H1 (cell line): ENCODE data around the gene NAA60. TPM values are rescaled to one million over a fixed set of nuclear protein-coding genes. Genes with fewer than 3 reads are reported as not detected.

Experiments
- CTCF ChIA-PET: fragments of 300-600 bp; sonication (Branson Sonifier 250); formaldehyde crosslinking; loops from one replicate; lab custom pipeline; 2021; ENCODE audit not compliant: partially characterized antibody; lab: Charles Lee
- POLR2A ChIA-PET: fragments of 300-600 bp; sonication (Branson Sonifier 250); formaldehyde crosslinking; loops from one replicate; lab custom pipeline; 2021; ENCODE audit warnings: inconsistent platforms; ENCODE audit not compliant: partially characterized antibody; lab: Charles Lee
- DNase-seq, 2 experiments: peaks; one replicate each; pipeline versions ENCODE4 v3.0.0 to v3.0.0-alpha.2; 2010 to 2022; ENCODE audit warnings: low spot score in 2 of 2, low read depth in 1 of 2, mixed read lengths in 1 of 2
- FAIRE-seq: peaks from 2 replicates; lab custom pipeline; 2011; peaks lifted over from hg19 to GRCh38; lab: Jason Lieb, UNC
- H2AFZ ChIP-seq: 2 replicates; pipeline ENCODE4 v1.8.1; 2012; ENCODE audit warnings: low read length, inconsistent platforms
- H2AK5ac ChIP-seq: 2 replicates; pipeline ENCODE4 v1.6.1; 2013; ENCODE audit warnings: low read depth, low read length
- H2BK120ac ChIP-seq: replicated peaks from 2 replicates; pipeline ENCODE3; 2013; ENCODE audit warnings: low read depth, low read length, inconsistent platforms
- H2BK12ac ChIP-seq: 2 replicates; pipeline ENCODE4 v1.6.1; 2013; ENCODE audit warnings: low read depth, low read length
- H2BK15ac ChIP-seq: 2 replicates; pipeline ENCODE4 v1.6.1; 2013; ENCODE audit warnings: low read length
- H2BK20ac ChIP-seq: 2 replicates; pipeline ENCODE4 v1.6.1; 2013; ENCODE audit warnings: low read length
- H2BK5ac ChIP-seq: 2 replicates; pipeline ENCODE4 v1.6.1; 2013; ENCODE audit warnings: low read depth, low read length
- H3K14ac ChIP-seq: 2 replicates; pipeline ENCODE4 v1.6.1; 2013; ENCODE audit warnings: inconsistent platforms; ENCODE audit not compliant: insufficient read length
- H3K18ac ChIP-seq: 2 replicates; pipeline ENCODE4 v1.6.1; 2013; ENCODE audit warnings: low read length; ENCODE audit errors: extremely low read depth
- H3K23ac ChIP-seq: 2 replicates; pipeline ENCODE4 v1.6.1; 2013; ENCODE audit warnings: inconsistent platforms; ENCODE audit not compliant: insufficient read length
- H3K23me2 ChIP-seq: 2 replicates; pipeline ENCODE4 v1.6.1; 2013; ENCODE audit warnings: low read depth, low read length
- H3K27ac ChIP-seq: 2 replicates; pipeline ENCODE4 v1.6.1; 2011; ENCODE audit warnings: low read depth, low read length, inconsistent platforms
- H3K27me3 ChIP-seq, 4 experiments: replicated peaks in 1 of 4; 1 replicate in 1 of 4; 2 replicates in 3 of 4; pipeline versions ENCODE4 v1.6.1 to v1.8.1; 2011 to 2013; ENCODE audit warnings: low read length in 3 of 4, mild to moderate bottlenecking in 3 of 4, inconsistent platforms in 2 of 4, mixed read lengths in 2 of 4, moderate library complexity in 1 of 4; ENCODE audit not compliant: control insufficient read depth in 3 of 4, insufficient read depth in 3 of 4; ENCODE audit errors: extremely low read depth in 1 of 4
- H3K36me3 ChIP-seq, 4 experiments: 2 replicates each; pipeline versions ENCODE4 v1.6.1 to v1.8.1; 2011 to 2013; ENCODE audit warnings: mild to moderate bottlenecking in 4 of 4, low read length in 3 of 4, moderate library complexity in 2 of 4, control low read depth in 1 of 4, inconsistent platforms in 1 of 4; ENCODE audit not compliant: insufficient read depth in 4 of 4, control insufficient read depth in 2 of 4
- H3K4ac ChIP-seq: replicated peaks from 2 replicates; pipeline ENCODE3; 2013; ENCODE audit warnings: low read length, low read depth, mixed read lengths, inconsistent platforms; ENCODE audit not compliant: insufficient read length
- H3K4me1 ChIP-seq, 4 experiments: replicated peaks in 1 of 4; 1 replicate in 1 of 4; 2 replicates in 3 of 4; pipeline versions ENCODE4 v1.6.1 to v1.8.1; 2011 to 2013; ENCODE audit warnings: low read length in 3 of 4, inconsistent platforms in 2 of 4, mixed read lengths in 1 of 4; ENCODE audit not compliant: insufficient read depth in 4 of 4, control insufficient read depth in 3 of 4
- H3K4me2 ChIP-seq, 2 experiments: 2 replicates each; pipeline versions ENCODE4 v1.6.1 to v1.8.1; 2011 to 2013; ENCODE audit warnings: low read depth in 2 of 2, low read length in 2 of 2, control low read depth in 1 of 2, inconsistent platforms in 1 of 2, mild to moderate bottlenecking in 1 of 2; ENCODE audit not compliant: insufficient read depth in 1 of 2
- H3K4me3 ChIP-seq, 4 experiments: fragments of 200-600, 300-600 bp in 1 of 4; sonication (generic), shearing (Covaris generic), sonication (Bioruptor Twin) in 1 of 4; 2 replicates each; pipeline versions ENCODE4 v1.5.1 to v1.8.1; 2011 to 2016; ENCODE audit warnings: low read length in 4 of 4, low read depth in 3 of 4, control low read depth in 2 of 4, inconsistent platforms in 2 of 4, mild to moderate bottlenecking in 2 of 4, mixed read lengths in 1 of 4, moderate library complexity in 1 of 4; ENCODE audit not compliant: insufficient read depth in 2 of 4; ENCODE audit errors: extremely low read depth in 1 of 4
- H3K56ac ChIP-seq: replicated peaks from 2 replicates; pipeline ENCODE3; 2013; ENCODE audit warnings: low read depth, mild to moderate bottlenecking, mixed read lengths, low read length, inconsistent platforms; ENCODE audit not compliant: insufficient read length
- H3K79me1 ChIP-seq: 2 replicates; pipeline ENCODE4 v1.6.1; 2013; ENCODE audit warnings: low read depth, low read length, control low read depth
- H3K79me2 ChIP-seq, 2 experiments: 2 replicates each; pipeline versions ENCODE4 v1.6.1 to v1.8.1; 2012 to 2013; ENCODE audit warnings: low read length in 2 of 2, mild to moderate bottlenecking in 2 of 2, inconsistent platforms in 1 of 2; ENCODE audit not compliant: insufficient read depth in 2 of 2, control insufficient read depth in 1 of 2
- H3K9ac ChIP-seq, 4 experiments: replicated peaks in 1 of 4; 1 replicate in 1 of 4; 2 replicates in 3 of 4; pipeline versions ENCODE4 v1.6.1 to v1.8.1; 2011 to 2013; ENCODE audit warnings: low read depth in 3 of 4, low read length in 3 of 4, control low read depth in 2 of 4, mild to moderate bottlenecking in 2 of 4, moderate library complexity in 2 of 4, inconsistent platforms in 1 of 4; ENCODE audit errors: extremely low read depth in 1 of 4
- H3K9me3 ChIP-seq, 2 experiments: 2 replicates each; pipeline versions ENCODE4 v1.6.1 to v1.8.1; 2012 to 2013; ENCODE audit warnings: mild to moderate bottlenecking in 2 of 2, moderate library complexity in 2 of 2, control low read depth in 1 of 2, inconsistent platforms in 1 of 2, low read depth in 1 of 2, low read length in 1 of 2, mixed read lengths in 1 of 2; ENCODE audit not compliant: insufficient read depth in 2 of 2
- H4K20me1 ChIP-seq, 2 experiments: replicated peaks in 1 of 2; 2 replicates each; pipeline versions ENCODE3 to v1.8.1; 2011 to 2013; ENCODE audit warnings: inconsistent platforms in 2 of 2, low read length in 2 of 2, mild to moderate bottlenecking in 1 of 2; ENCODE audit not compliant: insufficient read depth in 2 of 2, control insufficient read depth in 1 of 2
- H4K5ac ChIP-seq: 2 replicates; pipeline ENCODE4 v1.6.1; 2013; ENCODE audit warnings: low read length, low read depth, mixed read lengths, inconsistent platforms; ENCODE audit not compliant: insufficient read length
- H4K8ac ChIP-seq: 2 replicates; pipeline ENCODE4 v1.8.0; 2013; ENCODE audit warnings: mild to moderate bottlenecking, moderate library complexity, low read length, inconsistent platforms; ENCODE audit not compliant: insufficient read depth; ENCODE audit errors: extremely low read depth
- H4K91ac ChIP-seq: replicated peaks from 2 replicates; pipeline ENCODE3; 2013; ENCODE audit warnings: low read length, mixed read lengths, inconsistent platforms; ENCODE audit not compliant: insufficient read length
- HDAC2 ChIP-seq, 2 experiments: fragments of 300-600 bp in 1 of 2; sonication (generic) in 1 of 2; IDR thresholded peaks; 2 replicates each; pipeline ENCODE4 v1.6.1; 2011 to 2012; ENCODE audit warnings: low read depth in 2 of 2, low read length in 2 of 2, mild to moderate bottlenecking in 2 of 2, moderate library complexity in 2 of 2, borderline replicate concordance in 1 of 2, inconsistent platforms in 1 of 2
- KDM4A ChIP-seq: IDR thresholded peaks from one replicate; pipeline ENCODE4 v1.7.1; 2012; ENCODE audit warnings: low read depth, mild to moderate bottlenecking, moderate library complexity, low read length, inconsistent platforms; ENCODE audit not compliant: severe bottlenecking
- PHF8 ChIP-seq: fragments of 200-600 bp; sonication (generic); conservative IDR thresholded peaks from 2 replicates; pipeline ENCODE4 v1.7.1; 2012; ENCODE audit warnings: low read depth, mild to moderate bottlenecking, inconsistent platforms, low read length, moderate library complexity
- POLR2A ChIP-seq, 2 experiments: IDR thresholded peaks; 1 replicate in 1 of 2; 2 replicates in 1 of 2; pipeline ENCODE4 v1.6.1; 2011; ENCODE audit warnings: low read depth in 2 of 2, low read length in 2 of 2, mild to moderate bottlenecking in 2 of 2; ENCODE audit errors: control extremely low read depth in 1 of 2
- SP1 ChIP-seq: IDR thresholded peaks from 2 replicates; pipeline ENCODE4 v1.6.1; 2011; ENCODE audit warnings: low read depth, low read length
- WGBS, 2 experiments: shearing (Covaris generic) in 1 of 2; methylation state at CpG; one replicate each; pipeline versions ENCODE4 v1.1.6 to v1.1.7; 2013 to 2015; ENCODE audit warnings: low lambda C conversion rate in 2 of 2, mixed read lengths in 2 of 2, inconsistent platforms in 1 of 2, low coverage in 1 of 2, missing lambda C conversion rate in 1 of 2; ENCODE audit not compliant: insufficient replicate concordance in 2 of 2, insufficient coverage in 1 of 2, insufficient read length in 1 of 2; ENCODE audit errors: extremely low coverage in 1 of 2, missing lambda C conversion rate in 1 of 2; 5-methylcytosine and 5-hydroxymethylcytosine counted together
- polyA plus RNA-seq, 7 experiments: library from polyadenylated mRNA; depleted of rRNA in 3 of 7; stranded (reverse) in 5 of 7; unstranded in 2 of 7; fragments of >200 nt in 5 of 7; fragments of 200-250 nt in 2 of 7; gene quantifications; 1 replicate in 5 of 7; 2 replicates in 1 of 7; 4 replicates in 1 of 7; pipeline versions ENCODE4 v1.2.1 to v1.2.3, GENCODE V29; 2011 to 2013; ENCODE audit warnings: missing spikeins in 2 of 7, mixed read lengths in 2 of 7
- total RNA-seq: library from RNA; stranded (reverse); fragmentation: NEBNext Ultra II Directional; extraction: Animal tissue kit (Norgen Biotek cat#: 25700); gene quantifications from 2 replicates; pipeline ENCODE4 v1.2.1, GENCODE V29; 2021

Gene NAA60
- total and polyA plus RNA-seq, 2 of the 8 experiments (the other 6 are each of a cell fraction or from before 2014, with no cell fraction given) = 34.1 to 47.6 TPM

DNA sequence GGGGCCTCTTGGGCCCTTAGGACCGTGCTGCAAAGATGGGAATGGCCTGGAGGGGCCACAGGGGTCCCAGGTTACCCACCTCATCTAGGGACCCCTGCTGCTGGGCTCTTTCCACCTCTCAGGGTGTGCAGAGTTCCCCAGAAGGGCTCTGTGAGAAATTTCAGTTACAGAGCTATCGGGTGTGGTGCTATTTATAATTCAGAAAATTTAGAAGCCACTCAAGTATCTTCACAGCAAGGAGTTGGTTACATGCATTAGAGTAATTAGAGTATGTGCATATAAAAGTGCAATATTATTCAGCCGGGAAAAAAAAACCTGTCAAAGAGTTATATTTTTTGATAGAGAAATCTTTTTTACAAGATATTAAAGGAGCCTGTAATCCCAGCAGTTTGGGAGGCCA lies 32.9 kb downstream of the NAA60 start:
- POLR2A ChIA-PET = no interaction called here
- H2BK15ac ChIP-seq = no peak overlapping the region
- no peak overlapping the region for H2BK12ac ChIP-seq
- H4K8ac ChIP-seq = peak overlapping the region; percentile 2; the same call in 1 of the 2 replicates
- FAIRE-seq (no peak), DNase-seq (no peak)
- no peak overlapping the region for H2BK20ac ChIP-seq
- peaks cover 0 to 9% (median 4%) of the 10 kb centered on the region in 4 experiments; a peak in 4 of 8 replicates for H3K36me3 ChIP-seq
- no peak overlapping the region for H3K56ac ChIP-seq
- H2BK5ac ChIP-seq = no peak overlapping the region
- no peak overlapping the region for H3K4me2 ChIP-seq
- no peaks in the 10 kb centered on the region for H3K23me2 ChIP-seq
- no peaks in the 10 kb centered on the region for H3K27me3 ChIP-seq
- no peak overlapping the region for H4K91ac ChIP-seq
- no peak overlapping the region for H3K4me3 ChIP-seq
- H2AK5ac ChIP-seq = no peak overlapping the region
- no peak overlapping the region for H3K18ac ChIP-seq
- H3K9me3 ChIP-seq = no peaks in the 10 kb centered on the region
- WGBS, 2 experiments = 94% methylated on average over 3 of the region's 3 CpGs; no CpG with 5 or more reads in 1 of the 2 experiments
- no peak overlapping the region for H3K14ac ChIP-seq
- no peak overlapping the region for H4K5ac ChIP-seq
- H2BK120ac ChIP-seq = no peak overlapping the region
- H3K27ac ChIP-seq = no peak overlapping the region
- H4K20me1 ChIP-seq = peaks cover 6 to 7% of the 10 kb centered on the region in 2 experiments
- CTCF ChIA-PET = no interaction called here
- peaks cover 0 to 52% of the 10 kb centered on the region in 2 experiments; a peak in 2 of 4 replicates for H3K79me2 ChIP-seq
- peaks cover 0 to 7% (median under 1%) of the 10 kb centered on the region in 4 experiments; a peak in 3 of 7 replicates for H3K4me1 ChIP-seq
- H3K9ac ChIP-seq = no peak overlapping the region
- no peak overlapping the region for H2AFZ ChIP-seq
- H3K23ac ChIP-seq = no peak overlapping the region
- H3K4ac ChIP-seq = no peak overlapping the region
- peaks cover 5% of the 10 kb centered on the region for H3K79me1 ChIP-seq
- no peak for TF ChIP-seq SP1
- TF ChIP-seq PHF8 = no peak
- TF ChIP-seq KDM4A = no peak
- TF ChIP-seq POLR2A (IDR thresholded peaks at IDR 0.05; ENCODE audit: control extremely low read depth in 1 of 2, low read depth in 2 of 2, low read length in 2 of 2) = no peak
- TF ChIP-seq HDAC2 (IDR thresholded peaks at IDR 0.05; ENCODE audit: borderline replicate concordance in 1 of 2, low read depth in 2 of 2, low read length in 2 of 2) = no peak
